Liver (tissue), 9 donors: ENCODE measurements around the gene TAF1B. TPM values are rescaled to one million over a fixed set of nuclear protein-coding genes. Genes with fewer than 3 reads are reported as not detected.

ENCODE experiments used
- DNase-seq: peaks from one replicate; pipeline ENCODE4 v3.0.0-alpha.2; 2017; ENCODE audit warnings: low spot score
- H3K27ac ChIP-seq, 2 donors: one replicate each; pipeline ENCODE4 v1.7.0; 2013; ENCODE audit warnings: inconsistent platforms in 2 of 2, low read length in 2 of 2, control low read depth in 1 of 2, low read depth in 1 of 2, mild to moderate bottlenecking in 1 of 2
- H3K27me3 ChIP-seq, 4 donors: one replicate each; pipeline versions ENCODE4 v1.6.1 to v1.7.0; 2013; ENCODE audit warnings: low read length in 3 of 4, inconsistent platforms in 1 of 4, mild to moderate bottlenecking in 1 of 4, moderate library complexity in 1 of 4; ENCODE audit not compliant: control insufficient read depth in 4 of 4, insufficient read depth in 4 of 4
- H3K36me3 ChIP-seq, 4 donors: one replicate each; pipeline versions ENCODE4 v1.6.1 to v1.7.0; 2013; ENCODE audit warnings: low read length in 3 of 4, mild to moderate bottlenecking in 3 of 4, low read depth in 1 of 4, moderate library complexity in 1 of 4; ENCODE audit not compliant: control insufficient read depth in 4 of 4, insufficient read depth in 3 of 4
- H3K4me1 ChIP-seq, 4 donors: one replicate each; pipeline versions ENCODE4 v1.6.1 to v1.7.0; 2013; ENCODE audit warnings: low read length in 3 of 4, mild to moderate bottlenecking in 3 of 4, moderate library complexity in 1 of 4; ENCODE audit not compliant: control insufficient read depth in 4 of 4, insufficient read depth in 4 of 4
- H3K4me3 ChIP-seq, 3 donors: one replicate each; pipeline versions ENCODE4 v1.6.1 to v1.7.0; 2013; ENCODE audit warnings: low read length in 3 of 3, control low read depth in 1 of 3, low read depth in 1 of 3, mild to moderate bottlenecking in 1 of 3
- H3K9ac ChIP-seq, 2 donors: one replicate each; pipeline ENCODE4 v1.7.0; 2013; ENCODE audit warnings: low read length in 2 of 2, mild to moderate bottlenecking in 2 of 2, moderate library complexity in 2 of 2, control low read depth in 1 of 2, low read depth in 1 of 2
- H3K9me3 ChIP-seq, 4 donors: one replicate each; pipeline versions ENCODE4 v1.6.1 to v1.7.0; 2013; ENCODE audit warnings: low read length in 3 of 4; ENCODE audit not compliant: control insufficient read depth in 4 of 4
- EGR1 ChIP-seq, 2 donors: IDR thresholded peaks; 2 replicates each; pipeline ENCODE4 v1.6.1; 2016 to 2018; ENCODE audit warnings: antibody characterized with exemption in 2 of 2, low read depth in 2 of 2
- FOXA1 ChIP-seq: IDR thresholded peaks from 2 replicates; pipeline ENCODE4 v1.6.1; 2016; ENCODE audit warnings: antibody characterized with exemption
- FOXA2 ChIP-seq: IDR thresholded peaks from 2 replicates; pipeline ENCODE4 v1.6.1; 2016; ENCODE audit warnings: antibody characterized with exemption
- HNF4A ChIP-seq, 2 donors: conservative IDR thresholded peaks; 2 replicates each; pipeline ENCODE4 v1.6.1; 2016; ENCODE audit warnings: antibody characterized with exemption in 2 of 2, mild to moderate bottlenecking in 2 of 2
- HNF4G ChIP-seq: IDR thresholded peaks from 2 replicates; pipeline ENCODE4 v1.6.1; 2016; ENCODE audit warnings: antibody characterized with exemption
- JUND ChIP-seq, 2 donors: IDR thresholded peaks; 2 replicates each; pipeline ENCODE4 v1.6.1; 2016; ENCODE audit warnings: antibody characterized with exemption in 2 of 2
- MAX ChIP-seq: IDR thresholded peaks from 2 replicates; pipeline ENCODE4 v1.6.1; 2016; ENCODE audit warnings: antibody characterized with exemption
- NR2F2 ChIP-seq: IDR thresholded peaks from 2 replicates; pipeline ENCODE4 v1.6.1; 2016; ENCODE audit warnings: antibody characterized with exemption
- RAD21 ChIP-seq, 2 donors: IDR thresholded peaks; 2 replicates each; pipeline ENCODE4 v1.6.1; 2016; ENCODE audit warnings: antibody characterized with exemption in 2 of 2, mild to moderate bottlenecking in 2 of 2
- REST ChIP-seq: IDR thresholded peaks from 2 replicates; pipeline ENCODE4 v1.6.1; 2016; ENCODE audit warnings: antibody characterized with exemption, mild to moderate bottlenecking
- RXRA ChIP-seq, 2 donors: IDR thresholded peaks; 2 replicates each; pipeline ENCODE4 v1.6.1; 2017 to 2018; ENCODE audit warnings: antibody characterized with exemption in 2 of 2, mild to moderate bottlenecking in 1 of 2
- SP1 ChIP-seq: IDR thresholded peaks from 2 replicates; pipeline ENCODE4 v1.6.1; 2018; ENCODE audit warnings: antibody characterized with exemption, mild to moderate bottlenecking
- TAF1 ChIP-seq: conservative IDR thresholded peaks from 2 replicates; pipeline ENCODE4 v1.6.1; 2016; ENCODE audit warnings: antibody characterized with exemption, mild to moderate bottlenecking
- YY1 ChIP-seq: IDR thresholded peaks from 2 replicates; pipeline ENCODE4 v1.6.1; 2016; ENCODE audit warnings: antibody characterized with exemption, mild to moderate bottlenecking
- WGBS: extraction: QIAGEN DNeasy Blood & Tissue Kit; methylation state at CpG from one replicate; pipeline ENCODE4 v1.1.7; 2013; 5-methylcytosine and 5-hydroxymethylcytosine counted together
- polyA plus RNA-seq, 2 donors: library from polyadenylated mRNA; stranded (reverse) in 1 of 2; unstranded in 1 of 2; fragments of 200-250 nt in 1 of 2; fragments of >200 nt in 1 of 2; fragmentation: Nextera tagmentation in 1 of 2; extraction: Ambion mirVana in 1 of 2; gene quantifications; one replicate each; pipeline versions ENCODE4 v1.2.1 to v1.2.3, GENCODE V29; 2013 to 2015
- total RNA-seq, 2 donors: library from RNA; depleted of rRNA; stranded (reverse); fragments of >200 nt; gene quantifications; one replicate each; pipeline ENCODE4 v1.2.3, GENCODE V29; 2014
- TF ChIP-seq, protein P1 (sequence below): IDR thresholded peaks from 2 replicates; pipeline ENCODE4 v1.6.1; 2016; ENCODE audit warnings: antibody characterized with exemption
- TF ChIP-seq, protein P2 (sequence below): fragments of 150-350 bp; IDR thresholded peaks from 2 replicates; pipeline ENCODE4 v1.5.1; 2017; ENCODE audit warnings: improper control_type of control experiment, low read depth, low read length; ENCODE audit not compliant: missing input control
- TF ChIP-seq, protein P3 (sequence below): IDR thresholded peaks from 2 replicates; pipeline ENCODE4 v1.6.1; 2016; ENCODE audit warnings: antibody characterized with exemption
- donor health status: healthy.
- donor health status: healthy.
- donor health status: healthy.
- donor health status: healthy.
- donor health status: healthy.

Gene TAF1B
- total and polyA plus RNA-seq, 4 donors: 3.1 to 17.2 (median 5.6) TPM

- Histone ChIP-seq H3K4me1 (peaks cover 0 to 18% (median 9%) of the 10 kb centered on the region in 4 donors), H3K27ac (no peak overlapping the region), H3K9me3 (no peaks in the 10 kb centered on the region), H3K27me3 (no peaks in the 10 kb centered on the region), H3K4me3 (peak overlapping the region; percentile 78 to 95 (median 83)), H3K9ac (peak overlapping the region; percentile 72 to 87), H3K36me3 (peaks cover 0 to 2% (median 0%) of the 10 kb centered on the region in 4 donors)
- DNase-seq: no peak
- TF ChIP-seq YY1 (no peak), TAF1 (no peak), HNF4A (conservative IDR thresholded peaks at IDR 0.05) (no peak), SP1 (no peak), MAX (no peak), NR2F2 (no peak), EGR1 (IDR thresholded peaks at IDR 0.05; ENCODE audit: low read depth in 2 of 2) (no peak), RXRA (IDR thresholded peaks at IDR 0.05) (no peak), JUND (IDR thresholded peaks at IDR 0.05) (no peak), FOXA1 (no peak), FOXA2 (no peak), HNF4G (no peak), REST (no peak)
- TF ChIP-seq, protein P1, sequence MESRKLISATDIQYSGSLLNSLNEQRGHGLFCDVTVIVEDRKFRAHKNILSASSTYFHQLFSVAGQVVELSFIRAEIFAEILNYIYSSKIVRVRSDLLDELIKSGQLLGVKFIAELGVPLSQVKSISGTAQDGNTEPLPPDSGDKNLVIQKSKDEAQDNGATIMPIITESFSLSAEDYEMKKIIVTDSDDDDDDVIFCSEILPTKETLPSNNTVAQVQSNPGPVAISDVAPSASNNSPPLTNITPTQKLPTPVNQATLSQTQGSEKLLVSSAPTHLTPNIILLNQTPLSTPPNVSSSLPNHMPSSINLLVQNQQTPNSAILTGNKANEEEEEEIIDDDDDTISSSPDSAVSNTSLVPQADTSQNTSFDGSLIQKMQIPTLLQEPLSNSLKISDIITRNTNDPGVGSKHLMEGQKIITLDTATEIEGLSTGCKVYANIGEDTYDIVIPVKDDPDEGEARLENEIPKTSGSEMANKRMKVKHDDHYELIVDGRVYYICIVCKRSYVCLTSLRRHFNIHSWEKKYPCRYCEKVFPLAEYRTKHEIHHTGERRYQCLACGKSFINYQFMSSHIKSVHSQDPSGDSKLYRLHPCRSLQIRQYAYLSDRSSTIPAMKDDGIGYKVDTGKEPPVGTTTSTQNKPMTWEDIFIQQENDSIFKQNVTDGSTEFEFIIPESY: no peak
- TF ChIP-seq, protein P2, sequence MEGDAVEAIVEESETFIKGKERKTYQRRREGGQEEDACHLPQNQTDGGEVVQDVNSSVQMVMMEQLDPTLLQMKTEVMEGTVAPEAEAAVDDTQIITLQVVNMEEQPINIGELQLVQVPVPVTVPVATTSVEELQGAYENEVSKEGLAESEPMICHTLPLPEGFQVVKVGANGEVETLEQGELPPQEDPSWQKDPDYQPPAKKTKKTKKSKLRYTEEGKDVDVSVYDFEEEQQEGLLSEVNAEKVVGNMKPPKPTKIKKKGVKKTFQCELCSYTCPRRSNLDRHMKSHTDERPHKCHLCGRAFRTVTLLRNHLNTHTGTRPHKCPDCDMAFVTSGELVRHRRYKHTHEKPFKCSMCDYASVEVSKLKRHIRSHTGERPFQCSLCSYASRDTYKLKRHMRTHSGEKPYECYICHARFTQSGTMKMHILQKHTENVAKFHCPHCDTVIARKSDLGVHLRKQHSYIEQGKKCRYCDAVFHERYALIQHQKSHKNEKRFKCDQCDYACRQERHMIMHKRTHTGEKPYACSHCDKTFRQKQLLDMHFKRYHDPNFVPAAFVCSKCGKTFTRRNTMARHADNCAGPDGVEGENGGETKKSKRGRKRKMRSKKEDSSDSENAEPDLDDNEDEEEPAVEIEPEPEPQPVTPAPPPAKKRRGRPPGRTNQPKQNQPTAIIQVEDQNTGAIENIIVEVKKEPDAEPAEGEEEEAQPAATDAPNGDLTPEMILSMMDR: no peak
- 68% methylated on average over 8 of the region's 8 CpGs for WGBS
Measured at GRCh38 chr2:9952856-9953503, 109.7 kb downstream of the TAF1B start.

DNA sequence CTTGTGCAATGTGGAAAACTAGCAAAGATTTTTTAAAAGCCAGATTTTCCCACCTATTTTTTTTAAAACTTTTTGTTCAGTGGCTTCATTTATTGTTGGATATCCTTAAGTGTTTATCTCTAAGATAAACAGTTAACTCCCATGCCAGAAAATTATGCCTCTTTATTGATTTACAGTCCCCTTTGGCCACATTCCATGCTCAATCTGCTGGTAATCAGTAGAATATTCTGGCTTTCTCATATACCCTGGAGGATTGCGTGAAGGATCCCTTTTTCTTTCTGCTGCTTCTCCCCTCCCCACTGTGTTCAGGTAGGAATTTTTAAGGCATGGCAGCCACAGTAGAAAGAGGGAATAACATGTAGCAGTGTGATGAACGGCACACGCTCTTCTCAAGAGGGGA, 110.9 kb downstream of the TAF1B start:
- DNase-seq: no peak
- Histone ChIP-seq H3K4me3 (no peak overlapping the region), H3K9me3 (no peaks in the 10 kb centered on the region), H3K4me1 (peaks cover 0 to 18% (median 9%) of the 10 kb centered on the region in 4 donors), H3K27ac (no peak overlapping the region), H3K36me3 (peaks cover 0 to 2% (median 0%) of the 10 kb centered on the region in 4 donors), H3K27me3 (no peaks in the 10 kb centered on the region), H3K9ac (no peak overlapping the region)
- 68% methylated on average over 3 of the region's 3 CpGs for WGBS
- TF ChIP-seq FOXA2 (no peak), MAX (no peak), JUND (IDR thresholded peaks at IDR 0.05) (no peak), REST (no peak), NR2F2 (no peak), YY1 (no peak), RAD21 (IDR thresholded peaks at IDR 0.05) (no peak), HNF4A (conservative IDR thresholded peaks at IDR 0.05) (no peak)
- TF ChIP-seq, protein P3, sequence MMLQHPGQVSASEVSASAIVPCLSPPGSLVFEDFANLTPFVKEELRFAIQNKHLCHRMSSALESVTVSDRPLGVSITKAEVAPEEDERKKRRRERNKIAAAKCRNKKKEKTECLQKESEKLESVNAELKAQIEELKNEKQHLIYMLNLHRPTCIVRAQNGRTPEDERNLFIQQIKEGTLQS: no peak
